ENCODE results near the gene MYH11.
"Not testable (repeated sequence)": the region's sequence is repeated elsewhere in the genome, so short reads cannot be mapped to it uniquely, and the experiment has no call there.

Gene MYH11

GRCh38 chr16:15856182-15856581 lies 646 bp downstream of the MYH11 start:
- TF ChIP-seq CTCF (IDR thresholded peaks at IDR 0.05) = no peak
- H3K79me2 ChIP-seq = no peaks in the 10 kb centered on the region

GRCh38 chr16:15855704-15856003 lies 1.2 kb downstream of the MYH11 start:
- H3K27me3 ChIP-seq (ENCODE audit: control insufficient read depth, insufficient read depth, low read length) = peaks cover 7% of the 10 kb centered on the region
- H3K36me3 ChIP-seq (ENCODE audit: control insufficient read depth, insufficient read depth, low read length) = no peaks in the 10 kb centered on the region
- H3K79me2 ChIP-seq = no peaks in the 10 kb centered on the region
- no peak overlapping the region for H2AFZ ChIP-seq
- no peak overlapping the region for H3K9ac ChIP-seq
- no peaks in the 10 kb centered on the region for H3K9me3 ChIP-seq (ENCODE audit: control insufficient read depth, low read length)
- H3K27ac ChIP-seq = no peak overlapping the region
- H3K4me1 ChIP-seq = no peaks in the 10 kb centered on the region
- no peak overlapping the region for H3K4me3 ChIP-seq (ENCODE audit: low read depth, low read length)
- TF ChIP-seq CTCF (IDR thresholded peaks at IDR 0.05) = no peak
- H3K4me2 ChIP-seq (ENCODE audit: low read length) = no peak overlapping the region

More at GRCh38 chr16:15856182-15856581, 646 bp downstream of the MYH11 start:
- no peak overlapping the region for H3K9ac ChIP-seq
- no peak overlapping the region for H3K27ac ChIP-seq
- no peaks in the 10 kb centered on the region for H3K36me3 ChIP-seq (ENCODE audit: control insufficient read depth, insufficient read depth, low read length)
- no peaks in the 10 kb centered on the region for H3K4me1 ChIP-seq
- no peak overlapping the region for H3K4me3 ChIP-seq (ENCODE audit: low read depth, low read length)
- no peak overlapping the region for H3K4me2 ChIP-seq (ENCODE audit: low read length)
- H3K27me3 ChIP-seq (ENCODE audit: control insufficient read depth, insufficient read depth, low read length) = peaks cover 7% of the 10 kb centered on the region
- no peaks in the 10 kb centered on the region for H3K9me3 ChIP-seq (ENCODE audit: control insufficient read depth, low read length)
- no peak overlapping the region for H2AFZ ChIP-seq

GRCh38 chr16:15854906-15855703 lies 1.7 kb downstream of the MYH11 start:
- Histone ChIP-seq H3K4me1 (no peaks in the 10 kb centered on the region), H3K4me2 (ENCODE audit: low read length) (no peak overlapping the region), H3K4me3 (ENCODE audit: low read depth, low read length) (no peak overlapping the region), H3K9ac (no peak overlapping the region), H3K79me2 (no peaks in the 10 kb centered on the region), H3K27ac (no peak overlapping the region), H3K9me3 (ENCODE audit: control insufficient read depth, low read length) (no peaks in the 10 kb centered on the region), H3K36me3 (ENCODE audit: control insufficient read depth, insufficient read depth, low read length) (no peaks in the 10 kb centered on the region), H3K27me3 (ENCODE audit: control insufficient read depth, insufficient read depth, low read length) (peaks cover 7% of the 10 kb centered on the region), H2AFZ (no peak overlapping the region)
- no peak for TF ChIP-seq CTCF (IDR thresholded peaks at IDR 0.05)

GRCh38 chr16:15854061-15854460 lies 2.8 kb downstream of the MYH11 start:
- Histone ChIP-seq H3K9me3 (ENCODE audit: control insufficient read depth, low read length) (no peaks in the 10 kb centered on the region), H3K4me2 (ENCODE audit: low read length) (no peak overlapping the region), H3K27me3 (ENCODE audit: control insufficient read depth, insufficient read depth, low read length) (peaks cover 7% of the 10 kb centered on the region), H3K4me1 (no peaks in the 10 kb centered on the region), H2AFZ (no peak overlapping the region), H3K79me2 (no peaks in the 10 kb centered on the region), H3K4me3 (ENCODE audit: low read depth, low read length) (no peak overlapping the region), H3K36me3 (ENCODE audit: control insufficient read depth, insufficient read depth, low read length) (no peaks in the 10 kb centered on the region), H3K9ac (no peak overlapping the region), H3K27ac (no peak overlapping the region)
- no peak for TF ChIP-seq CTCF (IDR thresholded peaks at IDR 0.05)

- no peak overlapping the region for H3K4me3 ChIP-seq (ENCODE audit: low read depth, low read length)
- H3K27ac ChIP-seq = no peak overlapping the region
Observed at GRCh38 chr16:15853021-15853420, 3.8 kb downstream of the MYH11 start.

GRCh38 chr16:15850555-15850954 lies 6.3 kb downstream of the MYH11 start:
- not testable (repeated sequence) for H3K27ac ChIP-seq; H3K27me3 ChIP-seq (ENCODE audit: control insufficient read depth, insufficient read depth, low read length); H3K9me3 ChIP-seq (ENCODE audit: control insufficient read depth, low read length); H3K79me2 ChIP-seq; H3K9ac ChIP-seq; H2AFZ ChIP-seq; H3K4me1 ChIP-seq; H3K4me3 ChIP-seq (ENCODE audit: low read depth, low read length); H3K36me3 ChIP-seq (ENCODE audit: control insufficient read depth, insufficient read depth, low read length); H3K4me2 ChIP-seq (ENCODE audit: low read length)

More at GRCh38 chr16:15853021-15853420, 3.8 kb downstream of the MYH11 start:
- Histone ChIP-seq H2AFZ (no peak overlapping the region), H3K27me3 (ENCODE audit: control insufficient read depth, insufficient read depth, low read length) (peaks cover 7% of the 10 kb centered on the region), H3K4me1 (no peaks in the 10 kb centered on the region), H3K4me2 (ENCODE audit: low read length) (no peak overlapping the region), H3K9me3 (ENCODE audit: control insufficient read depth, low read length) (no peaks in the 10 kb centered on the region), H3K9ac (no peak overlapping the region), H3K79me2 (no peaks in the 10 kb centered on the region), H3K36me3 (ENCODE audit: control insufficient read depth, insufficient read depth, low read length) (no peaks in the 10 kb centered on the region)
- no peak for TF ChIP-seq CTCF (IDR thresholded peaks at IDR 0.05)
